Muscle layer of duodenum (tissue), 2 donors: ENCODE results near the gene THAP3.

Experiments
- H3K27ac ChIP-seq: one replicate; pipeline ENCODE4 v1.7.0; 2013; ENCODE audit warnings: mild to moderate bottlenecking, low read length
- H3K27me3 ChIP-seq: one replicate; pipeline ENCODE4 v1.7.0; 2013; ENCODE audit warnings: low read depth, mild to moderate bottlenecking, control low read depth, low read length
- H3K36me3 ChIP-seq, 2 donors: one replicate each; pipeline ENCODE4 v1.7.0; 2013; ENCODE audit warnings: low read length in 2 of 2, control low read depth in 1 of 2, mild to moderate bottlenecking in 1 of 2; ENCODE audit not compliant: insufficient read depth in 2 of 2, control insufficient read depth in 1 of 2
- H3K4me1 ChIP-seq, 2 donors: one replicate each; pipeline ENCODE4 v1.7.0; 2013; ENCODE audit warnings: low read length in 2 of 2, mild to moderate bottlenecking in 2 of 2, control low read depth in 1 of 2, moderate library complexity in 1 of 2; ENCODE audit not compliant: insufficient read depth in 2 of 2, control insufficient read depth in 1 of 2
- H3K4me3 ChIP-seq, 2 donors: one replicate each; pipeline ENCODE4 v1.7.0; 2013; ENCODE audit warnings: low read length in 2 of 2, low read depth in 1 of 2, mild to moderate bottlenecking in 1 of 2
- H3K9me3 ChIP-seq, 2 donors: one replicate each; pipeline ENCODE4 v1.7.0; 2013; ENCODE audit warnings: low read length in 2 of 2, control low read depth in 1 of 2, mild to moderate bottlenecking in 1 of 2; ENCODE audit not compliant: control insufficient read depth in 1 of 2
- donor health status: healthy.

THAP3 gene, protein sequence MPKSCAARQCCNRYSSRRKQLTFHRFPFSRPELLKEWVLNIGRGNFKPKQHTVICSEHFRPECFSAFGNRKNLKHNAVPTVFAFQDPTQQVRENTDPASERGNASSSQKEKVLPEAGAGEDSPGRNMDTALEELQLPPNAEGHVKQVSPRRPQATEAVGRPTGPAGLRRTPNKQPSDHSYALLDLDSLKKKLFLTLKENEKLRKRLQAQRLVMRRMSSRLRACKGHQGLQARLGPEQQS

DNA sequence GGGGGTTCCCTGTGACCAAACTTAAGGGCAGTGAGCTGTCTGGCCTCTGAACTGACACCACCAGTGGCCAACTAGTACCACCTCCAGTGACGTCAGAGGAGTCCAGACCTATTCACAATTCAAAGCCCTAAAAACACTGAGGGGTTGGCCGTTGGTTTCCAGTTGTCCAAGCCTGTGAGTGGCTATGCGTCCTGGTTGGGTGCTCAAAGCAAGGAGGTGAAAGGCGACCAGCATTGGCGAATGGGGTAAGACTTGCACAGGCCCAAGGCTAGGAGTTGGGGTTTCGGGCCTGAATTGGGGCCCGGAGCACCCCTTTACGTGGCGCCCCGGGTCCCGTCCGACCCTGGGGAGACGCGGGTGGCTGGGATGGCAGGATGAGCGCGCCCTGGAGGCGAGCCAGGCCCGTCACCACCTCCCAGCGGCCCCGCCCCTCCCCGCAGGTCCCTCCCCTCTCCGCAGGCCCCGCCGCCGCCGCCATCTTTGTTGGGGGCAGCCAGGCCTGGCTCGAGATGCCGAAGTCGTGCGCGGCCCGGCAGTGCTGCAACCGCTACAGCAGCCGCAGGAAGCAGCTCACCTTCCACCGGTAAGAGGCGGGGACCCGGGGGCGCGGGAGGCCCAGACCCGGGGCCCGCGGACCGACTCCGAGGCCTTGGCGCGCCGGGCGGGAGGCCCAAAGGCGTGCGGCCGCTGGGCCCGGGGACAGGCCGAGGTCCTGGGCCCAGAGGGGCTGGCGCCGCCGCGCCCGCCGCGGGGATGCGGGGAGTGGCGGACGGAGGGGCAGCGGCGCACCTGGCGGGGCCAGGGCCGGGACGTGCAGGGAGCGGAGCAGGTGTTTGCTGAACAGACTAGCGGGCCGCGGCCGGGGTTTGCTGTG, at the start of gene THAP3:
Gene THAP3, plus strand, starts transcription at position 159 of the 874 bp plus-strand sequence. Its CDS starts 351 bp downstream, at position 510.
- peaks cover 30 to 41% of the 10 kb centered on the region in 2 donors for H3K36me3 ChIP-seq
- H3K27ac ChIP-seq = peak within 1 kb of the TSS; percentile 56
- H3K4me3 ChIP-seq = peak within 1 kb of the TSS; percentile 78 to 80
- peaks cover 0 to 20% of the 10 kb centered on the region in 2 donors for H3K4me1 ChIP-seq
- no peaks in the 10 kb centered on the region for H3K9me3 ChIP-seq
- no peaks in the 10 kb centered on the region for H3K27me3 ChIP-seq

DNA sequence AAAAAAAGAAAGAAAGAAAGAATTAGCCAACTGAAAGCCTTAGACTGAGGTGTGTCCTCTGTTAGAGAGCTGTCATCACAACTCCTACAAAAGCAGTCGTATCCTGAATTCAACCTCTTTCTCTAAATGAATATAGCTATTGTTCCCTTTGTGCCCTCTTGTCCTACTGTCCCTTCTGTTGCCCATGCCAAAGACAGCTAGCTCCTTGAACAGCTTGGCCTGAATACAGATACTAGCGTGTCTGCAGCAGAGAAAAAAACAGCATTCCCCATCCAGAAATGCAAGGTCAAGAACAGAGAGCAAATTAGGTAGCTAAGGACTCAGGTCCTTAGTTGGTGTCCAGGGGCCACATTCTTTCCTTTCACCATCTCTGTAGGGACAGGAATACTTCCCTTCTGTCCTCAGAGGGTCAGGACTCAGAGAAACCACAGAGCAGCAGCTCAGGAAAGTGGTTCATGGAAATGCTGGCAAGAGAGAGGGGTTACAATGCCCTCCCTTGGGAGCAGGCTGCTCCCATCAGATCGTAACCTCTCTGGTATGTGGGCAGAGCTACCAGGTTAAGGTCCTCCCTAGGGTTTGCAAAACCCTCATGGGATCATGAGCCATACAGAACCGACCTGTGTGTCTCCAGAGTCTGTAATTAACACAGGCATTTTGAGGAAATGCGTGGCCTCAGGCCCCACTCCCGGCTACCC, 46.7 kb upstream of the THAP3 start:
- Histone ChIP-seq H3K4me3 (no peak overlapping the region), H3K9me3 (no peaks in the 10 kb centered on the region), H3K27ac (no peak overlapping the region), H3K36me3 (no peaks in the 10 kb centered on the region), H3K27me3 (no peaks in the 10 kb centered on the region), H3K4me1 (peaks cover 16 to 21% of the 10 kb centered on the region in 2 donors)

DNA sequence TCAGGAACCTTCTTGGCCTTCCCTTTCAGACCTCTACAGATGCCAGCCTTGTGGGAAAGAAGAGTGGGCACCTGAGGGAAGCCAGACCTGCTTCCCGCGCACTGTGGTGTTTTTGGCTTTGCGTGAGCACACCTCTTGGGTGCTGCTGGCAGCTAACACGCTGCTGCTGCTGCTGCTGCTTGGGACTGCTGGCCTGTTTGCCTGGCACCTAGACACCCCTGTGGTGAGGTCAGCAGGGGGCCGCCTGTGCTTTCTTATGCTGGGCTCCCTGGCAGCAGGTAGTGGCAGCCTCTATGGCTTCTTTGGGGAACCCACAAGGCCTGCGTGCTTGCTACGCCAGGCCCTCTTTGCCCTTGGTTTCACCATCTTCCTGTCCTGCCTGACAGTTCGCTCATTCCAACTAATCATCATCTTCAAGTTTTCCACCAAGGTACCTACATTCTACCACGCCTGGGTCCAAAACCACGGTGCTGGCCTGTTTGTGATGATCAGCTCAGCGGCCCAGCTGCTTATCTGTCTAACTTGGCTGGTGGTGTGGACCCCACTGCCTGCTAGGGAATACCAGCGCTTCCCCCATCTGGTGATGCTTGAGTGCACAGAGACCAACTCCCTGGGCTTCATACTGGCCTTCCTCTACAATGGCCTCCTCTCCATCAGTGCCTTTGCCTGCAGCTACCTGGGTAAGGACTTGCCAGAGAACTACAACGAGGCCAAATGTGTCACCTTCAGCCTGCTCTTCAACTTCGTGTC, 45.9 kb upstream of the THAP3 start:
- no peaks in the 10 kb centered on the region for H3K9me3 ChIP-seq
- no peaks in the 10 kb centered on the region for H3K27me3 ChIP-seq
- peaks cover 16 to 21% of the 10 kb centered on the region in 2 donors for H3K4me1 ChIP-seq
- no peaks in the 10 kb centered on the region for H3K36me3 ChIP-seq
- H3K27ac ChIP-seq = peak overlapping the region; percentile 88
- peak overlapping the region; percentile 44 to 82 for H3K4me3 ChIP-seq

DNA sequence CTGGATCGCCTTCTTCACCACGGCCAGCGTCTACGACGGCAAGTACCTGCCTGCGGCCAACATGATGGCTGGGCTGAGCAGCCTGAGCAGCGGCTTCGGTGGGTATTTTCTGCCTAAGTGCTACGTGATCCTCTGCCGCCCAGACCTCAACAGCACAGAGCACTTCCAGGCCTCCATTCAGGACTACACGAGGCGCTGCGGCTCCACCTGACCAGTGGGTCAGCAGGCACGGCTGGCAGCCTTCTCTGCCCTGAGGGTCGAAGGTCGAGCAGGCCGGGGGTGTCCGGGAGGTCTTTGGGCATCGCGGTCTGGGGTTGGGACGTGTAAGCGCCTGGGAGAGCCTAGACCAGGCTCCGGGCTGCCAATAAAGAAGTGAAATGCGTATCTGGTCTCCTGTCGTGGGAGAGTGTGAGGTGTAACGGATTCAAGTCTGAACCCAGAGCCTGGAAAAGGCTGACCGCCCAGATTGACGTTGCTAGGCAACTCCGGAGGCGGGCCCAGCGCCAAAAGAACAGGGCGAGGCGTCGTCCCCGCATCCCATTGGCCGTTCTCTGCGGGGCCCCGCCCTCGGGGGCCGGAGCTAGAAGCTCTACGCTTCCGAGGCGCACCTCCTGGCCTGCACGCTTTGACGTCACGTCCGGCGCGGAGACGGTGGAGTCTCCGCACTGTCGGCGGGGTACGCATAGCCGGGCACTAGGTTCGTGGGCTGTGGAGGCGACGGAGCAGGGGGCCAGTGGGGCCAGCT, 45.1 kb upstream of the THAP3 start, which contains the start of gene ZBTB48:
Gene ZBTB48, plus strand, starts transcription at position 621 of the 745 bp plus-strand sequence. CDS start 616 bp downstream, outside the sequence.
- Histone ChIP-seq H3K27me3 (no peaks in the 10 kb centered on the region), H3K36me3 (no peaks in the 10 kb centered on the region), H3K9me3 (no peaks in the 10 kb centered on the region), H3K4me1 (peaks cover 16 to 21% of the 10 kb centered on the region in 2 donors), H3K27ac (peak within 1 kb of the TSS; percentile 88), H3K4me3 (peak within 1 kb of the TSS; percentile 79 to 82)

GRCh38 chr1:6580119-6580592, 44.5 kb upstream of the THAP3 start:
- Histone ChIP-seq H3K27me3 (no peaks in the 10 kb centered on the region), H3K9me3 (no peaks in the 10 kb centered on the region), H3K36me3 (no peaks in the 10 kb centered on the region), H3K27ac (peak overlapping the region; percentile 88), H3K4me1 (peaks cover 16 to 21% of the 10 kb centered on the region in 2 donors), H3K4me3 (peak overlapping the region; percentile 79 to 82)

GRCh38 chr1:6580593-6581409, 43.9 kb upstream of the THAP3 start:
- H3K36me3 ChIP-seq = no peaks in the 10 kb centered on the region
- H3K4me1 ChIP-seq = peaks cover 16 to 21% of the 10 kb centered on the region in 2 donors

DNA sequence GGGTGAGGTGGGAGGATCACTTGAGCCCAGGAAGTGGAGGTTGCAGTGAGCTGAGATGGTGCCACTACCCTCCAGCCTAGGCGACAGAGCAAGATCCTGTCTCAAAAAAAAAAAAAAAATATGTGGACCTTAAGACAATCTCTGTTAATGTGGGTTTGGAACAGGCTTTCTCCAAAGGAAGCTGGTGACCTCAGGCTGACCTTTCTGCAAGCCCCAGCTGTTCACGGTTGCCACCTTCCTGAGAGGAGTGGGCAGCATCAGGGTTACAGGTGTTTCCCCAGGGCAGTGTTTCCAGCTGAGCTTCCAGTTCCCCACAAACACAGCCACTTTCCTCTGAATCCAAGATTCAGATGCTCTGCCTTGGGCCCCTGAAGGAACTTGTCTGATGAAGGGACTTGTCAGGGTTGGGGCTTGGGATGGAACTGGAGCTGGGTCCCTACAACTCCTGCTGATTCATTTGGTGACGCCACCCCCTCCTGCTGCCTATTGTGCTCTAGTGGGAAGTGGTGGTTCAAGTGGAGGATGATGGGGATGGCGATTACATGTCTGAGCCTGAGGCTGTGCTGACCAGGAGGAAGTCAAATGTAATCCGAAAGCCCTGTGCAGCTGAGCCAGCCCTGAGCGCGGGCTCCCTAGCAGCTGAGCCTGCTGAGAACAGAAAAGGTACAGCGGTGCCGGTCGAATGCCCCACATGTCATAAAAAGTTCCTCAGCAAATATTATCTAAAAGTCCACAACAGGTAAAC, 42.9 kb upstream of the THAP3 start:
- Histone ChIP-seq H3K27me3 (no peaks in the 10 kb centered on the region), H3K4me1 (peaks cover 16 to 24% of the 10 kb centered on the region in 2 donors), H3K27ac (peak overlapping the region; percentile 25), H3K4me3 (no peak overlapping the region), H3K36me3 (no peaks in the 10 kb centered on the region), H3K9me3 (no peaks in the 10 kb centered on the region)

More at GRCh38 chr1:6580593-6581409, 43.9 kb upstream of the THAP3 start:
- no peaks in the 10 kb centered on the region for H3K27me3 ChIP-seq
- H3K27ac ChIP-seq = peak overlapping the region; percentile 88
- H3K9me3 ChIP-seq = no peaks in the 10 kb centered on the region
- peak overlapping the region; percentile 79 to 82 for H3K4me3 ChIP-seq

DNA sequence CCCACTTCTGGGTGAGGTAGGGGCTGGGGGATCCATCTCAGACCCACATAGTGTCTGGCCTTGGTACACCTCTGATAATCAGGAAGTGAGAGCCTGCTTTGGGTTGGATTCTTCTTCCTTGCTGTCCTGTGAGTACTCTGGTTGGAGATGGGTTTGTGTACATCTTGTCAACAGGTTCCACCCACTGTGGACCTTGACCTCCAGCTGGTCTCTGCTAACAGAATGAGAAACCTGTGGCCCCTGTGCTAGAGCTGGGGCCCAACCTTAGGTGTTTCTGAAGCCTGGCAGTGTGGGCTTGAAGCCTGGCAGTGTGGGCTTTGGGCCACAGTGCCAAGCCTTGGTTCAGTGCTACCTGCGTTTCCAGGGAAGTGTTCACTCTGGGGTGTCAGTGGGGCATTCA, 42.3 kb upstream of the THAP3 start:
- Histone ChIP-seq H3K27ac (peak overlapping the region; percentile 25), H3K4me3 (no peak overlapping the region), H3K9me3 (no peaks in the 10 kb centered on the region), H3K27me3 (no peaks in the 10 kb centered on the region), H3K36me3 (no peaks in the 10 kb centered on the region), H3K4me1 (peaks cover 16 to 30% of the 10 kb centered on the region in 2 donors)
